ENCODE data around the gene SDR42E2. TPM values are rescaled to one million over a fixed set of nuclear protein-coding genes. Genes with fewer than 3 reads are reported as not detected.

The SDR42E2 gene
- total RNA-seq, 1 donor from 2014 or later, result not detected

DNA sequence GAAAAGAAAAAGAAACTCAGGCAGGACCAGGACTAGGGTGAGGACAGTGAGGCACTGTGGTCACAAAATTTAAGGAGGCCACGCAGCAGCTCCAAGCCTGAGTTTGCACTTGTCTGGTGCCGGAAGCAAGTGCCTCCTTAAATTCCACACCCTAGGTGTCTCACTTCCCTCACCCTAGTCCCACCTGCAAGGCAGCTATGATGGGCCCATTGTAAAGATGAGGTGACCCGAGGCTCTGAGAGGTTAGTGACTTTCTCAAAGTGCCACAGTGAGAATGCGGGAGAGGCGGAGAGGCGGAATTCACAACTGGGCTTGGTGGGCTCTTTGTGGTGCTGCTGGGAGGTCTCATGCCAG is 22.3 kb downstream of the SDR42E2 start:
- no peak overlapping the region for H3K9ac ChIP-seq
- no peak overlapping the region for H3K27ac ChIP-seq
- Mint-ChIP-seq H3K27me3 (ENCODE audit: insufficient read depth, low read depth) (peaks cover 8% of the 10 kb centered on the region), H3K4me1 (peaks cover 11% of the 10 kb centered on the region), H3K4me3 (no peak overlapping the region), H3K27ac (no peak overlapping the region), H3K9me3 (no peaks in the 10 kb centered on the region), H3K36me3 (no peaks in the 10 kb centered on the region)
- peaks cover 8% of the 10 kb centered on the region for H4K20me1 ChIP-seq (ENCODE audit: low read depth)
- no peaks in the 10 kb centered on the region for H3K36me3 ChIP-seq
- no peak overlapping the region for H3K4me3 ChIP-seq
- TF ChIP-seq EZH2phosphoT487 (IDR thresholded peaks at IDR 0.05) (no peak), EZH2 (IDR thresholded peaks at IDR 0.05) (no peak)
- TF ChIP-seq, protein P1, sequence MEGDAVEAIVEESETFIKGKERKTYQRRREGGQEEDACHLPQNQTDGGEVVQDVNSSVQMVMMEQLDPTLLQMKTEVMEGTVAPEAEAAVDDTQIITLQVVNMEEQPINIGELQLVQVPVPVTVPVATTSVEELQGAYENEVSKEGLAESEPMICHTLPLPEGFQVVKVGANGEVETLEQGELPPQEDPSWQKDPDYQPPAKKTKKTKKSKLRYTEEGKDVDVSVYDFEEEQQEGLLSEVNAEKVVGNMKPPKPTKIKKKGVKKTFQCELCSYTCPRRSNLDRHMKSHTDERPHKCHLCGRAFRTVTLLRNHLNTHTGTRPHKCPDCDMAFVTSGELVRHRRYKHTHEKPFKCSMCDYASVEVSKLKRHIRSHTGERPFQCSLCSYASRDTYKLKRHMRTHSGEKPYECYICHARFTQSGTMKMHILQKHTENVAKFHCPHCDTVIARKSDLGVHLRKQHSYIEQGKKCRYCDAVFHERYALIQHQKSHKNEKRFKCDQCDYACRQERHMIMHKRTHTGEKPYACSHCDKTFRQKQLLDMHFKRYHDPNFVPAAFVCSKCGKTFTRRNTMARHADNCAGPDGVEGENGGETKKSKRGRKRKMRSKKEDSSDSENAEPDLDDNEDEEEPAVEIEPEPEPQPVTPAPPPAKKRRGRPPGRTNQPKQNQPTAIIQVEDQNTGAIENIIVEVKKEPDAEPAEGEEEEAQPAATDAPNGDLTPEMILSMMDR (IDR thresholded peaks at IDR 0.05), result no peak
- H3K9me3 ChIP-seq (ENCODE audit: low read depth), result no peaks in the 10 kb centered on the region
- H3K4me1 ChIP-seq, result peaks cover 2% of the 10 kb centered on the region
- no peak for DNase-seq (ENCODE audit: low spot score)
- no peak overlapping the region for H2AFZ ChIP-seq (replicated peaks)
- H3F3A ChIP-seq (ENCODE audit: low read depth), result peaks cover 4% of the 10 kb centered on the region
- peaks cover 10% of the 10 kb centered on the region for H3K27me3 ChIP-seq
- H3K79me2 ChIP-seq (ENCODE audit: low read depth), result no peaks in the 10 kb centered on the region
- no peak overlapping the region for H3K4me2 ChIP-seq

DNA sequence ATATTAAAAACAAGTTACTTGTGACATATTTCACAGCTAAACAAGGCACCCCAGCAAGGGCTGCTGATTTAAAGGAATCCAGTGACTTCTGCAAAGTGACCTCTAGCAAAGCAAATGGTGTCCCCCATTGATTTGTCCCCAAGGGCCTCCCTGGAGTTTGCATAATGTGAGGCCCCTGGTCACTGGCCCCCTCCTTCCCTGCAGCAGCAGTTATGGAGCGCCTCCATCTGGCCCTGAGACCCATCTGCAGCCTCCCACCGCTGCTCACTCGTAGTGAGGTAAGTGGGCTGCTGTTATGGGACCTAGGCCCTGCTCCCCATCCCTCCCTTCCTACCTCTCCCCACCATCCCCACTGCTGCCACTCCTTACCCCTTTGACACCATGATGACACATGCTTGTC is 24.2 kb downstream of the SDR42E2 start:
- Histone ChIP-seq H3K4me1 (peaks cover 4% of the 10 kb centered on the region), H3K36me3 (no peaks in the 10 kb centered on the region), H3K4me2 (no peak overlapping the region), H3K9ac (no peak overlapping the region), H3K27me3 (peaks cover 16% of the 10 kb centered on the region), H3K79me2 (ENCODE audit: low read depth) (no peaks in the 10 kb centered on the region), H2AFZ (replicated peaks) (no peak overlapping the region), H3K9me3 (ENCODE audit: low read depth) (no peaks in the 10 kb centered on the region), H4K20me1 (ENCODE audit: low read depth) (peaks cover 10% of the 10 kb centered on the region), H3F3A (ENCODE audit: low read depth) (peaks cover 5% of the 10 kb centered on the region), H3K27ac (no peak overlapping the region), H3K4me3 (no peak overlapping the region)
- peaks cover 4% of the 10 kb centered on the region for H3K27me3 Mint-ChIP-seq (ENCODE audit: insufficient read depth, low read depth)
- no peak overlapping the region for H3K27ac Mint-ChIP-seq
- no peaks in the 10 kb centered on the region for H3K9me3 Mint-ChIP-seq
- no peak for TF ChIP-seq EZH2 (IDR thresholded peaks at IDR 0.05)
- TF ChIP-seq, protein P1 (IDR thresholded peaks at IDR 0.05), result peak; percentile 66
- TF ChIP-seq EZH2phosphoT487 (IDR thresholded peaks at IDR 0.05), result no peak
- H3K4me3 Mint-ChIP-seq, result no peak overlapping the region
- H3K4me1 Mint-ChIP-seq, result peaks cover 12% of the 10 kb centered on the region
- DNase-seq (ENCODE audit: low spot score), result peak; percentile 73
- H3K36me3 Mint-ChIP-seq, result no peaks in the 10 kb centered on the region

DNA sequence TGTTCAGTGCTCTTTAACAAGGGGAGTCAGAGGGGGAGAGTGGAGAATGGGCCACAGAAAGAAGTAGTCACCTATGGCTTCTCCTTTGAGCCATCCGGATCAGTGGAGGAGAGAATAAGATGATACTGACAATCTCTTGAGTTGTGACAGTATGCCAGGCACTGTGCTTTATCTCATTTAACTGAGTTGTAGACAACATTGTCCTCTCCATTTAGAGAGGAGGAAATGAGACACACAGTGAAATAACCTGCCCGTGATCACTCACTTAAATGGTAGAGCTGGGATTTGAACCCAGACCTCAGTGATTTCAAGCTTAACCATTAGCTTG is 25.9 kb downstream of the SDR42E2 start:
- H3K9ac ChIP-seq, result no peak overlapping the region
- no peak overlapping the region for H3K27ac Mint-ChIP-seq
- H3K4me3 ChIP-seq, result no peak overlapping the region
- H3K4me1 ChIP-seq, result peaks cover 4% of the 10 kb centered on the region
- no peaks in the 10 kb centered on the region for H3K9me3 ChIP-seq (ENCODE audit: low read depth)
- H3K36me3 ChIP-seq, result no peaks in the 10 kb centered on the region
- no peaks in the 10 kb centered on the region for H3K36me3 Mint-ChIP-seq
- no peak overlapping the region for H2AFZ ChIP-seq (replicated peaks)
- peaks cover 2% of the 10 kb centered on the region for H3K27me3 Mint-ChIP-seq (ENCODE audit: insufficient read depth, low read depth)
- no peaks in the 10 kb centered on the region for H3K9me3 Mint-ChIP-seq
- peaks cover 19% of the 10 kb centered on the region for H3K4me1 Mint-ChIP-seq
- peaks cover 9% of the 10 kb centered on the region for H3F3A ChIP-seq (ENCODE audit: low read depth)
- no peak overlapping the region for H3K4me2 ChIP-seq
- H3K4me3 Mint-ChIP-seq, result peak overlapping the region; percentile 16
- TF ChIP-seq EZH2 (IDR thresholded peaks at IDR 0.05) (no peak), EZH2phosphoT487 (IDR thresholded peaks at IDR 0.05) (no peak)
- TF ChIP-seq, protein P1 (IDR thresholded peaks at IDR 0.05), result no peak
- H3K79me2 ChIP-seq (ENCODE audit: low read depth), result no peaks in the 10 kb centered on the region
- peaks cover 10% of the 10 kb centered on the region for H4K20me1 ChIP-seq (ENCODE audit: low read depth)
- no peak for DNase-seq (ENCODE audit: low spot score)
- no peak overlapping the region for H3K27ac ChIP-seq
- peaks cover 16% of the 10 kb centered on the region for H3K27me3 ChIP-seq
